Heart right ventricle (tissue), 16 donors: ENCODE data around the gene TASP1. TPM values are rescaled to one million over a fixed set of nuclear protein-coding genes. Genes with fewer than 3 reads are reported as not detected.
A peak's percentile ranks its signal among the peaks of the same experiment; 100 is the strongest.

Source experiments
- ATAC-seq, 8 donors: fragments of 200-7000 bp; cut with Tn5 transposase; one replicate each; pipeline ENCODE4 v1.9.1; 2020; ENCODE audit warnings: mild to moderate bottlenecking in 8 of 8, moderate library complexity in 8 of 8, moderate number of reproducible peaks in 1 of 8
- DNase-seq, 2 donors: peaks; one replicate each; pipeline ENCODE4 v3.0.0-alpha.2; 2020
- H3K27ac ChIP-seq, 10 donors: fragments of 200-600 bp; sonication (generic) in 2 of 10; one replicate each; pipeline versions ENCODE4 v1.5.0 to v1.8.0; 2020 to 2022; ENCODE audit warnings: mild to moderate bottlenecking in 3 of 10
- H3K27me3 ChIP-seq, 7 donors: fragments of 200-600 bp; one replicate each; pipeline ENCODE4 v1.8.0; 2021 to 2022; ENCODE audit warnings: mild to moderate bottlenecking in 2 of 7
- H3K36me3 ChIP-seq, 9 donors: fragments of 200-600 bp; sonication (generic) in 1 of 9; one replicate each; pipeline versions ENCODE4 v1.5.0 to v1.8.0; 2020 to 2022; ENCODE audit warnings: mild to moderate bottlenecking in 2 of 9
- H3K4me1 ChIP-seq, 9 donors: fragments of 200-600 bp; sonication (generic) in 1 of 9; one replicate each; pipeline versions ENCODE4 v1.5.0 to v1.8.0; 2020 to 2022; ENCODE audit warnings: mild to moderate bottlenecking in 4 of 9
- H3K4me3 ChIP-seq, 10 donors: fragments of 200-600 bp; sonication (generic) in 2 of 10; one replicate each; pipeline versions ENCODE4 v1.5.0 to v1.8.0; 2020 to 2022; ENCODE audit warnings: mild to moderate bottlenecking in 7 of 10, moderate library complexity in 2 of 10
- H3K9me3 ChIP-seq, 11 donors: fragments of 200-600 bp in 10 of 11; sonication (generic) in 2 of 11; one replicate each; pipeline versions ENCODE4 v1.5.0 to v1.8.0; 2013 to 2022; ENCODE audit warnings: mild to moderate bottlenecking in 2 of 11, control low read depth in 1 of 11, moderate library complexity in 1 of 11
- CTCF ChIP-seq, 9 donors: fragments of 200-600 bp; sonication (generic) in 2 of 9; IDR thresholded peaks; one replicate each; pipeline versions ENCODE4 v1.5.0 to v1.8.0; 2021 to 2022; ENCODE audit warnings: antibody characterized with exemption in 9 of 9, mild to moderate bottlenecking in 5 of 9, moderate library complexity in 1 of 9
- whole genome bisulfite sequencing, 2 donors: extraction: QIAGEN DNeasy Blood & Tissue Kit; methylation state at CpG; one replicate each; pipeline ENCODE4 v1.1.7; 2013; ENCODE audit warnings: inconsistent platforms in 1 of 2; 5-methylcytosine and 5-hydroxymethylcytosine counted together
- intact Hi-C, 10 donors: fragments of 100-400 bp; cut with DNase I; formaldehyde crosslinking; loops; one replicate each; pipeline versions ENCODE4 v1.11.1 to v1.14.2; 2022
- polyA plus RNA-seq, 2 donors: library from polyadenylated mRNA; stranded (reverse); fragments of 200-250 nt; gene quantifications; one replicate each; pipeline ENCODE4 v1.2.3, GENCODE V29; 2013
- total RNA-seq, 10 donors: library from RNA; stranded (reverse); fragmentation: NEBNext Ultra II Directional in 3 of 10; extraction: Animal tissue kit (Norgen Biotek cat#: 25700) in 3 of 10; gene quantifications; one replicate each; pipeline versions ENCODE4 v1.2.1 to v1.2.4, GENCODE V29; 2021 to 2023
- donor health status: Arrhythmogenic right ventricular cardiomyopathy.
- donor health status: ischemic (EF 13 %, LVEDD 7.1; RV severe dilation, severe dysfunction).
- donor health status: healthy with polysubstance abuse.
- donor health status: DM: no; HTN: yes; CAD: no.
- donor health status: DM: no; HTN: no; CAD: no.
- donor health status: ischemic (EF 25% LVEDD 6.9; RV normal size, moderate dysfunction).
- donor health status: ischemic (EF 25% LVEDD 5.7; RV mildly dilated, moderate dysfunction).
- donor health status: healthy.
- donor health status: DM: yes; HTN: yes; CAD: no.
- donor health status: Ischemic cardiomyopathy.
- donor health status: ischemic (EF 35%, LVEDD 5.7; RV mildly dilated, moderate dysfunction).
- donor health status: nonischemic (EF 11% LVEDD 7.7; RV severe dilation, severe dysfunction).
- donor health status: DM: yes; HTN: yes; CAD: no.
- donor health status: PGD.
- donor health status: ischemic (EF 29% LVEDD 5.4; RV normal size, mild dysfunction).
- donor health status: nonischemic (EF 23%, LVEDD 6.1; RV moderate dilation, normal function).

TASP1 gene
- total and polyA plus RNA-seq, 12 donors: 2.1 to 8.5 (median 5.8) TPM

GRCh38 chr20:13588049-13588448 lies 50.7 kb downstream of the TASP1 start:
- no peak overlapping the region for H3K27ac ChIP-seq
- no peak for TF ChIP-seq CTCF (IDR thresholded peaks at IDR 0.05)
- DNase-seq (no peak), ATAC-seq (no peak)
- intact Hi-C loops: no loop called here
- WGBS, 2 donors: 95 to 99% methylated on average over 2 of the region's 2 CpGs
- peaks cover 0 to 17% (median 2%) of the 10 kb centered on the region in 11 donors for H3K9me3 ChIP-seq
- H3K4me1 ChIP-seq: no peaks in the 10 kb centered on the region
- peaks cover 0 to 24% (median 0%) of the 10 kb centered on the region in 9 donors for H3K36me3 ChIP-seq
- H3K27me3 ChIP-seq: no peaks in the 10 kb centered on the region
- H3K4me3 ChIP-seq: no peak overlapping the region

GRCh38 chr20:13587370-13587769 lies 51.4 kb downstream of the TASP1 start:
- intact Hi-C loops: no loop called here

GRCh38 chr20:13586133-13586532 lies 52.6 kb downstream of the TASP1 start:
- Histone ChIP-seq H3K27me3 (no peaks in the 10 kb centered on the region), H3K9me3 (peaks cover 0 to 24% (median 5%) of the 10 kb centered on the region in 11 donors), H3K36me3 (peaks cover 0 to 24% (median 0%) of the 10 kb centered on the region in 9 donors), H3K4me3 (no peak overlapping the region), H3K27ac (no peak overlapping the region), H3K4me1 (peaks cover 0 to 2% (median 0%) of the 10 kb centered on the region in 9 donors)
- intact Hi-C loops: no loop called here
- no peak for DNase-seq
- ATAC-seq: no peak
- TF ChIP-seq CTCF (IDR thresholded peaks at IDR 0.05): no peak

More at GRCh38 chr20:13587370-13587769, 51.4 kb downstream of the TASP1 start:
- TF ChIP-seq CTCF (IDR thresholded peaks at IDR 0.05): no peak
- Histone ChIP-seq H3K27ac (no peak overlapping the region), H3K4me3 (no peak overlapping the region), H3K36me3 (peaks cover 0 to 24% (median 0%) of the 10 kb centered on the region in 9 donors), H3K9me3 (peaks cover 0 to 23% (median 5%) of the 10 kb centered on the region in 11 donors), H3K27me3 (no peaks in the 10 kb centered on the region), H3K4me1 (no peaks in the 10 kb centered on the region)
- no peak for DNase-seq
- no peak for ATAC-seq

- peaks cover 0 to 3% (median 0%) of the 10 kb centered on the region in 9 donors for H3K4me1 ChIP-seq
- H3K36me3 ChIP-seq: peaks cover 0 to 52% (median 5%) of the 10 kb centered on the region in 9 donors
- peak overlapping the region in 1 of 10 donors; percentile 6 for H3K27ac ChIP-seq
- intact Hi-C loops: no loop called here
- H3K4me3 ChIP-seq: no peak overlapping the region
- 59 to 68% methylated on average over 3 of the region's 3 CpGs for WGBS, 2 donors
- DNase-seq (no peak), ATAC-seq (peak in 5 of 8 donors; percentile 52 to 95 (median 89))
- TF ChIP-seq CTCF (IDR thresholded peaks at IDR 0.05): no peak
- H3K9me3 ChIP-seq: peaks cover 0 to 21% (median 4%) of the 10 kb centered on the region in 11 donors
- no peaks in the 10 kb centered on the region for H3K27me3 ChIP-seq
These were observed 57.3 kb downstream of the TASP1 start for GRCh38 chr20:13581451-13581850.
